ELF-1 (cell line): ENCODE results near the gene SDK1.
"Not testable (repeated sequence)": the region's sequence is repeated elsewhere in the genome, so short reads cannot be mapped to it uniquely, and the experiment has no call there.

Experiments used
- DNase-seq: peaks from one replicate; pipeline ENCODE4 v3.0.0-alpha.2; 2016; ENCODE audit warnings: low read depth, low spot score

The SDK1 gene

GRCh38 chr7:4225881-4226523, 925.0 kb downstream of the SDK1 start:
- DNase-seq, result no peak

GRCh38 chr7:4226524-4226882, 925.5 kb downstream of the SDK1 start:
- DNase-seq, result peak; percentile 73

- no peak for DNase-seq
These were observed 926.3 kb downstream of the SDK1 start for GRCh38 chr7:4227105-4228010.

- DNase-seq, result no peak
These were observed 929.3 kb downstream of the SDK1 start for GRCh38 chr7:4230352-4230751.

GRCh38 chr7:4233146-4233545, 932.1 kb downstream of the SDK1 start:
- no peak for DNase-seq

GRCh38 chr7:4233621-4234497, 932.8 kb downstream of the SDK1 start:
- no peak for DNase-seq

- no peak for DNase-seq
These were observed 933.4 kb downstream of the SDK1 start for GRCh38 chr7:4234498-4234855.

- no peak for DNase-seq
These were observed 933.8 kb downstream of the SDK1 start for GRCh38 chr7:4234886-4235285.

GRCh38 chr7:4235596-4235995, 934.5 kb downstream of the SDK1 start:
- DNase-seq, result no peak

- no peak for DNase-seq
These were observed 935.3 kb downstream of the SDK1 start for GRCh38 chr7:4236389-4236788.

- not testable (repeated sequence) for DNase-seq
These were observed 935.8 kb downstream of the SDK1 start for GRCh38 chr7:4236873-4237272.

GRCh38 chr7:4237296-4238235, 936.5 kb downstream of the SDK1 start:
- peak; percentile 12 for DNase-seq

- no peak for DNase-seq
These were observed 937.8 kb downstream of the SDK1 start for GRCh38 chr7:4238861-4239260.

- DNase-seq, result no peak
These were observed 939.0 kb downstream of the SDK1 start for GRCh38 chr7:4240042-4240441.

- peak; percentile 28 for DNase-seq
These were observed 939.7 kb downstream of the SDK1 start for GRCh38 chr7:4240520-4241303.

- no peak for DNase-seq
These were observed 940.2 kb downstream of the SDK1 start for GRCh38 chr7:4241304-4241612.

- DNase-seq, result peak; percentile 34
These were observed 940.7 kb downstream of the SDK1 start for GRCh38 chr7:4241791-4242190.

- no peak for DNase-seq
These were observed 941.7 kb downstream of the SDK1 start for GRCh38 chr7:4242706-4243105.

GRCh38 chr7:4244041-4244440, 943.0 kb downstream of the SDK1 start:
- no peak for DNase-seq

- DNase-seq, result no peak
These were observed 943.6 kb downstream of the SDK1 start for GRCh38 chr7:4244635-4245034.
